Peyer's patch (tissue), 4 donors: ENCODE results near the gene CCN2.

Experiments used
- CTCF ChIP-seq, 6 experiments: fragments of 450-650 bp in 4 of 6; fragments of 200-600 bp in 2 of 6; sonication (generic) in 1 of 6; IDR thresholded peaks; one replicate each; pipeline ENCODE4 v1.5.1; 2017 to 2019; ENCODE audit warnings: antibody characterized with exemption in 6 of 6, mild to moderate bottlenecking in 3 of 6, moderate library complexity in 1 of 6
- POLR2A ChIP-seq, 2 donors: fragments of 450-650 bp; IDR thresholded peaks; one replicate each; pipeline ENCODE4 v1.5.1; 2017; ENCODE audit warnings: antibody characterized with exemption in 2 of 2, mild to moderate bottlenecking in 2 of 2, moderate library complexity in 2 of 2

DNA sequence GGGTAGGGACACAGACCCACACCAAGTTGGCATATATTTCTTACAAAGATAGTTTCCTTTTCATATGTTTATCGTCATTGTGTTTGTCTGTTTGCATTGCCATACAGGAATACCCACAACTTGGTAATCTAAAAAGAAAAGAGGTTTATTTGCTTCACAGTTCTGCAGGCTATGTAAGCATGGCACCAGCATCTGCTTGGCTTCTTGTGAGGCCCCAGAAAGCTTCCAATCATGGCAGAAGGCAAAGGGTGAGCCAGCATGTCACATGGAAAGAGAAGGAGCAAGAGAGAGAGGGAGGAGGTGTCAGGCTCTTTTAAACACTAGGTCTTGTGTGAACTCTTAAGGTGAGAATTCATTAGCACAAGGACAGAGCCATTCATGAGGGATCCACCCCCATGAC is 52.5 kb downstream of the CCN2 start:
- TF ChIP-seq CTCF (IDR thresholded peaks at IDR 0.05) (no peak), POLR2A (IDR thresholded peaks at IDR 0.05) (no peak)
